A549 treated with ZK216348 at 1 μM for 4 hours (cell line): ENCODE results near the gene ZNF691. TPM values are rescaled to one million over a fixed set of nuclear protein-coding genes. Genes with fewer than 3 reads are reported as not detected.

Experiments used
- total RNA-seq: library from RNA; stranded (reverse); fragments of 200-300 nt; extraction: Qiagen RNA extraction; gene quantifications from 5 replicates; pipeline ENCODE4 v1.2.3, GENCODE V29; 2022; ENCODE audit warnings: low read depth

The ZNF691 gene, protein sequence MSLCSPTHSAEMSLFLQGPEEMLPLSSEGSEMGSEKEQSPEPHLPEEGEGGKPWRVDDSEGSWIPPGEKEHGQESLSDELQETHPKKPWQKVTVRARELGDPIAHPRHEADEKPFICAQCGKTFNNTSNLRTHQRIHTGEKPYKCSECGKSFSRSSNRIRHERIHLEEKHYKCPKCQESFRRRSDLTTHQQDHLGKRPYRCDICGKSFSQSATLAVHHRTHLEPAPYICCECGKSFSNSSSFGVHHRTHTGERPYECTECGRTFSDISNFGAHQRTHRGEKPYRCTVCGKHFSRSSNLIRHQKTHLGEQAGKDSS
- total RNA-seq, result 6.1 to 8.4 TPM (median 7.1 TPM) in 5 replicates

GRCh38 chr1:42846257-42847110 lies at the start of gene ZNF691:
Gene ZNF691 (plus strand): TSS chr1:42846613. CDS start chr1:42849659, 3,046 bp downstream.

DNA sequence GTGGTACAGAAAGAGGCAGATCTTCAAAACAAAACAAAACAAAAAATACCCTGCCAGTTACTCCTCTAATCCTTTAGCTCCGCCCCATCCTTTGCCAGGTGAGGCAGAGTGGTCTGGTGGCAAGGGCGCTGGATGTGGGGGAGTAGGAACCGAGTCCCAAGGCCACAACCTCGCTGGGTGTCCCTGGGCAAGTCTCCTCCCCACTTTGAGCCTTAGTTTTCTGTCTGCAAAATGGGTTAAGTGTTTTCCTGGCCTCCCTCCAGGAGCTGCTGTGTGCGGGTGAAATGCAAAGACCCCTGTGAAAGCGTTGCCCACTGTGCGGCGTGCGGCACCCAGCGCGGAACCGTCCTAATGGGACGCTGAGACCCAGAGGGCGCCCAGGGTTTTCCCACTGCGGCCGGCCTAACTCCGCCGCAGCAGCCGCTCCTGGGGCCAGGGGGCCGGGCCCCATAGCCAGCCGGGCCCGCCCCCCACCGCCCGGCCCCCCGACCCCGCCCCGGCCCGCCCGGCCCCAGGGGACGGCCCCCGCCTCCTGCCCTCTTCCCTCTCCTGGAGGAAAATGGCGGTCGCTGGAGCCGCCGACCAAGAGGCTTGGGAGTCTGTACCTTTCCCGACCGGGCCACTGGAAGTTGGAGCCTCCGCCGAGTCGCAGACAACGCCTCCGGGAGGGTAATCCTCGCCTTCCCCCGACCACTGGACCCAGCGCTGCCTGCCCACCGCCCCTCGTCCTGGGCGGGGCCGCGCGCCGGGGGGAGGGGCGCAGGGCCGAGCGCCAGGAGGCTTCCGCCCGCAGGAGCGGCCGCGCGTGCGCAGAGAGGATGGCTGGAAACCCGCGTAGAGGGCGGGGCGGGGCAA lies 29.6 kb upstream of the ZNF691 start, which contains the start of the genes ERMAP and SVBP:
ERMAP (plus strand) TSS at position 538 of the 855 bp plus-strand sequence. CDS start 13,327 bp downstream, outside the sequence.
SVBP (minus strand) TSS at position 813 of the 855 bp plus-strand sequence. CDS start 853 bp downstream, outside the sequence.

Other genes starting within 250 kb of the ZNF691 start
- 56.1 to 77.7 TPM (median 57.5 TPM) in 5 replicates for gene PPIH, start 188.2 kb upstream of the ZNF691 start, total RNA-seq
- 764 to 846 TPM (median 825 TPM) in 5 replicates for gene YBX1, start 164.2 kb upstream of the ZNF691 start, total RNA-seq
- not detected in 5 replicates for gene CLDN19, start 106.4 kb upstream of the ZNF691 start, total RNA-seq
- 26.3 to 35.2 TPM (median 30.3 TPM) in 5 replicates for gene P3H1, start 79.6 kb upstream of the ZNF691 start, total RNA-seq
- gene C1orf50, start 79.4 kb upstream of the ZNF691 start, total RNA-seq, result 2.3 to 5.5 TPM (median 3.9 TPM) in 5 replicates
- 0.08 to 0.13 TPM (median 0.12 TPM) in 5 replicates for gene TMEM269, start 61.6 kb upstream of the ZNF691 start, total RNA-seq
- 3.1 to 4.2 TPM (median 3.9 TPM) in 5 replicates for gene ERMAP, start 29.5 kb upstream of the ZNF691 start, total RNA-seq
- 13.4 to 18.1 TPM (median 14.7 TPM) in 5 replicates for gene SVBP, start 29.2 kb upstream of the ZNF691 start, total RNA-seq
- gene SLC2A1, start 112.3 kb downstream of the ZNF691 start, total RNA-seq, result 91.3 to 124 TPM (median 112 TPM) in 5 replicates